IPS-20b (cell line): Measurements from ENCODE around the gene PRR7.

ENCODE experiments used
- H3K27ac ChIP-seq: one replicate; pipeline ENCODE4 v1.5.1; 2013; ENCODE audit warnings: low read length
- H3K27me3 ChIP-seq: 2 replicates; pipeline ENCODE4 v1.6.1; 2013; ENCODE audit warnings: mild to moderate bottlenecking, low read length, inconsistent platforms; ENCODE audit not compliant: insufficient read depth
- H3K36me3 ChIP-seq: 2 replicates; pipeline ENCODE4 v1.6.1; 2013; ENCODE audit warnings: low read depth, mild to moderate bottlenecking, inconsistent platforms, low read length, moderate library complexity; ENCODE audit not compliant: insufficient read depth
- H3K4me1 ChIP-seq: 2 replicates; pipeline ENCODE4 v1.6.1; 2013; ENCODE audit warnings: mild to moderate bottlenecking, control low read depth, inconsistent platforms, low read length, moderate library complexity; ENCODE audit not compliant: insufficient read depth
- H3K4me3 ChIP-seq: 2 replicates; pipeline ENCODE4 v1.5.1; 2013; ENCODE audit warnings: mild to moderate bottlenecking, low read length, inconsistent platforms
- H3K9ac ChIP-seq: 2 replicates; pipeline ENCODE4 v1.6.1; 2013; ENCODE audit warnings: low read depth, mild to moderate bottlenecking, inconsistent platforms, low read length, moderate library complexity
- H3K9me3 ChIP-seq: 2 replicates; pipeline ENCODE4 v1.6.1; 2013; ENCODE audit warnings: mild to moderate bottlenecking, low read depth, low read length, inconsistent platforms; ENCODE audit not compliant: insufficient read depth

Gene PRR7

DNA sequence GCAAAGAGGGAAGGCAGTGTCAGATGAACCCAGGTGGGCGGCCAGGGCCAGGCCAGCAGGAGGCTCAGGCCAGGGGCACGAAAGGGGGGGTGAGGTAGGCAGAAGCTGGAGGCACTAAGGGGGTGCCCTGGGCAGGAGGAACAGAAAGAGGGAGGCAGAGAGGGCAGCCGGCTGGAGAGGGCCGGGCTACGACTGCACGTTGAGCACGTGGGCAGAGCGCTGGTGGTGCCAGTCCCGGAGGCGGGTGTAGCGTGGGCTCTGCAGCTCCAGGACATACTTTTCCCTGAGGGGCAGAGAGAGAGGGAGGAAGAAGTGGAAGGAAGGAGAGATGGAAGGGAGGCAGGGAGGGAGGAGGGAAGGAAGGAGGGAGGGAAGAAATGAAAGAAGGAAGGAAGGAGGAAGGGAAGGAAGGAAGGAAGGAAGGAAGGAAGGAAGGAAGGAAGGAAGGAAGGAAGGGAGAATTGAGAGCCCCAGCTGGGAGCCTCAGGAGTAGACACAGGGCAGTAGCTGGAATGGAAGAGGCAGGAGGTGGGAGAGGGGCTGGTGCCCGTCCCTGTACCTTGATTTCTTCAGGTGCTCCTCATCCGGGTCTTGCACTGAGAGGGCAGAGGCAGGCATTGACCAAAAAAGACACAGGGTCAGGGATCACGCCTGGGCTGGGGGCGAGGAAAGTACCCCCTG lies 43.8 kb downstream of the PRR7 start:
- Histone ChIP-seq H3K27me3 (no peaks in the 10 kb centered on the region), H3K9me3 (no peaks in the 10 kb centered on the region), H3K4me1 (peaks cover 7% of the 10 kb centered on the region), H3K4me3 (no peak overlapping the region), H3K36me3 (peaks cover 89% of the 10 kb centered on the region), H3K27ac (no peak overlapping the region), H3K9ac (no peak overlapping the region)

DNA sequence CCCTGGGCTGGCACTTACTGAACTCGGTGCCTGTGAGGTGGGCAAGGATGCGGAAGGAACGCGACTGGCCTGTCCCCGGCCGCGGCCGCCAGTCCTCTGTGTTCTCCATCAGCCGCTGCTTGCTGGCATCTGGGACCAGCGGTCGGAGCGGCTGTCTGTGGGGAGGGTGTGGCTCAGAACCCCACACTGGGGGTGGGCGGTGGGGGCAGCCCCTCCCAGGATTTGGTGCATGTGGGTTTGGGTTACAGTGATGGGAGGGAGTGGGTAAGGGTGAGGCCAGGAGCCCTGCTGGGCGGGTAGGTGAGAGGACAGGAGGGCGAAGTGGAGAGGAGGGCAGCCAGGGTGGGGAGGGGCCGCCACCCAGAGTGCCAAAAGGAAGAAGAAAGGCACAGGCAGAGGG lies 44.4 kb downstream of the PRR7 start:
- Histone ChIP-seq H3K9me3 (no peaks in the 10 kb centered on the region), H3K36me3 (peaks cover 89% of the 10 kb centered on the region), H3K4me3 (no peak overlapping the region), H3K9ac (peak overlapping the region; percentile 7; the same call in 1 of the 2 replicates), H3K27ac (no peak overlapping the region), H3K4me1 (peaks cover 12% of the 10 kb centered on the region), H3K27me3 (no peaks in the 10 kb centered on the region)

GRCh38 chr5:177491429-177491945 lies 44.9 kb downstream of the PRR7 start:
- Histone ChIP-seq H3K36me3 (peaks cover 88% of the 10 kb centered on the region), H3K4me1 (peaks cover 15% of the 10 kb centered on the region), H3K27me3 (no peaks in the 10 kb centered on the region), H3K9me3 (no peaks in the 10 kb centered on the region), H3K9ac (peak overlapping the region; percentile 7; the same call in 1 of the 2 replicates), H3K4me3 (no peak overlapping the region), H3K27ac (no peak overlapping the region)

DNA sequence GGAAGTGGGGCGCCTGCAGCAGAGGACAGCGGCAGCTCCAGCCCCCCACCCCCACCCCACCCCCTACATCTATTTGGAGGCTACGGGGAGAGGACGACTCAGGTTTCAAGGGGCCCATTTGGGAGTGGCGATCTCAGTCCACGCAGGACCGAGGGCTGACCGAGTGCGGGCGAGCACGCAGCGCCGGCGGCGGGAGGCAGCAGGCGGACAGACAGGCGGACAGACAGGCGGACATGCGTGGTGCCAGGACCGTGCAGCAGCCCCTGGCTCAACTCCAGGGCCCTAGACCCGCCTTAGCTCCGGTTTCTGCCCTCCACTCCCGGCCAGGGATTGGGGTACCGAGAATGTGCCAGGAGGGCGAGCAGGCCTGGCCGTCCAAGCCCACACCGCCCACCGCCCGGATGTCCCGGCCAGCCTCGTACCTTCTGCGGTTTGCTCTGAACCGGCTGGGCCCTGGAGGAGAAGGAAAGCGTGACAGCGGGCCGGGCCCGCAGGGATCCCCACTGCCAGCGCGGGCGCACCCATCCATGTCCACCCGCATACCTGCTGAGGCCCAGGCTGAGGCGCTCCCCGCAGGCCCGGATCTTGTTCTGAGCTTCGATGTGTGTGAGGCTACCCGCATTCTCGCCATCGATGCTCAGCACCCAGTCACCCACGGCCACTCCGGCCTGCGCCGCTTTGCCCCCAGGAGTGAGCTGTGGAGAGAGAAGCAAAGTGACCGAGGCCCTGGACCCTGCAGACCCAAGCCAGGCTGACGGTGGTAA lies 45.6 kb downstream of the PRR7 start:
- Histone ChIP-seq H3K4me1 (peaks cover 15% of the 10 kb centered on the region), H3K4me3 (no peak overlapping the region), H3K27ac (no peak overlapping the region), H3K9ac (no peak overlapping the region), H3K27me3 (no peaks in the 10 kb centered on the region), H3K9me3 (no peaks in the 10 kb centered on the region), H3K36me3 (peaks cover 84% of the 10 kb centered on the region)

DNA sequence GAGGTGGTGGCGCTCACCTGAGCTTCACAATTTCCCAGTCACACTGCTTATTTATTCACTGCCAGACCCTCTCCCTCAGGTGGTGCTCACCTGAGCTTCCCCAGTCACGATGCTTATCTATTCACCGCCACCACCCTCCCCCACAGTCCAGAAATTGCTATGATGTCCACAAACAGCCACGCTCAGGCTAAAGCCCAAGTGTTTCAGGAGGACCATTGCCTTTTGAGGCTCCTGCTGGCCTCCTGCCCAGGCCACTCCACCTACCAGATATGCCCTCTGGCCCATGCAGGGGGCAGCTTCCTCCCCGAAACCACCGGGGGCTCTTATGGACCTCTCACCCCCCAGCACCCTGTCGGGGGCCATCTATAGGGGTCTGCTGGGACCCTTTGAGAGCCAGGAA lies 46.2 kb downstream of the PRR7 start:
- H3K9ac ChIP-seq = no peak overlapping the region
- peaks cover 77% of the 10 kb centered on the region for H3K36me3 ChIP-seq
- H3K27ac ChIP-seq = no peak overlapping the region
- H3K4me3 ChIP-seq = no peak overlapping the region
- no peaks in the 10 kb centered on the region; the same call in 1 of the 2 replicates for H3K27me3 ChIP-seq
- peaks cover 15% of the 10 kb centered on the region for H3K4me1 ChIP-seq
- no peaks in the 10 kb centered on the region for H3K9me3 ChIP-seq

GRCh38 chr5:177493795-177494345 lies 47.3 kb downstream of the PRR7 start:
- Histone ChIP-seq H3K27me3 (peaks cover 9% of the 10 kb centered on the region), H3K27ac (no peak overlapping the region), H3K9me3 (no peaks in the 10 kb centered on the region), H3K4me3 (no peak overlapping the region), H3K9ac (peak overlapping the region; percentile 99; the same call in 1 of the 2 replicates), H3K36me3 (peaks cover 66% of the 10 kb centered on the region), H3K4me1 (peaks cover 22% of the 10 kb centered on the region)

GRCh38 chr5:177494346-177495195 lies 48.0 kb downstream of the PRR7 start:
- peak overlapping the region; percentile 99 for H3K27ac ChIP-seq
- peak overlapping the region; percentile 99; the same call in 1 of the 2 replicates for H3K9ac ChIP-seq
- H3K27me3 ChIP-seq = peaks cover 16% of the 10 kb centered on the region
- peak overlapping the region; percentile 87; the same call in 1 of the 2 replicates for H3K4me3 ChIP-seq
- peaks cover 23% of the 10 kb centered on the region for H3K4me1 ChIP-seq
- H3K9me3 ChIP-seq = no peaks in the 10 kb centered on the region
- peaks cover 59% of the 10 kb centered on the region for H3K36me3 ChIP-seq

- H3K27me3 ChIP-seq = peaks cover 24% of the 10 kb centered on the region
- peaks cover 23% of the 10 kb centered on the region for H3K4me1 ChIP-seq
- peaks cover 51% of the 10 kb centered on the region for H3K36me3 ChIP-seq
- peak overlapping the region; percentile 99 for H3K27ac ChIP-seq
- peak overlapping the region; percentile 99 for H3K9ac ChIP-seq
- peak overlapping the region; percentile 87 for H3K4me3 ChIP-seq
- H3K9me3 ChIP-seq = no peaks in the 10 kb centered on the region
These were observed 48.8 kb downstream of the PRR7 start for GRCh38 chr5:177495243-177496060.

GRCh38 chr5:177496070-177496726 lies 49.6 kb downstream of the PRR7 start:
- Histone ChIP-seq H3K27ac (peak overlapping the region; percentile 99), H3K9ac (peak overlapping the region; percentile 99), H3K27me3 (peaks cover 25% of the 10 kb centered on the region), H3K36me3 (peaks cover 43% of the 10 kb centered on the region), H3K4me3 (peak overlapping the region; percentile 87), H3K9me3 (no peaks in the 10 kb centered on the region), H3K4me1 (peaks cover 28% of the 10 kb centered on the region)

DNA sequence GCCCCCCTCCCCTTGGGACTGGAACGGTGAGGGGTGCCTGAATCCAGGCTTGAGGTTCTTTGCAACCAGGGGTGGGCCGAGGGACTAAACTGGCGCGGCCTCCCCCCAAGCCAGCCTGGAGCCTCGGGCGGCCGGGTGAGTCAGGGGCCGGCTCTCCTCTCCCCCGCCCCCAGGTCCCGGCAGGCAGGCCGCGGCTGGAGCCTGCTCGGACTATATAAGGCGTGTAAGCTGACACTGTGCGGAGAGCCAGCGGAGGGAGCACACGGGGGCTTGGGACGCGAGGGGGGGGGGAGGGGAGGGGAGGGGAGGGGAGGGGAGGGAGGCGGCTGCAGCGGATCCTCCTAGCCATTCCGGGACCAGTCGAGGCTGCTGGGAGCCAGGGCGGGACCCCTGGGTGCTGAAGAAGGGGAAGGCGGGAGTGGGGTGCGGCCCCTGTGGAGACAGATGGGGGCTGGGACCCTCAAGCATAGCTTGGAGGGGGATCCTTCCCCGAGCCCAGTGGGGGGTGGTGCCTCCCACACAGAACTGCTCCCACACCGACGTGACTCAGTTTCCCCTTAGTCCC lies 50.2 kb downstream of the PRR7 start:
- Histone ChIP-seq H3K4me3 (peak overlapping the region; percentile 87), H3K36me3 (peaks cover 42% of the 10 kb centered on the region), H3K9me3 (no peaks in the 10 kb centered on the region), H3K27ac (peak overlapping the region; percentile 99), H3K27me3 (peaks cover 25% of the 10 kb centered on the region), H3K9ac (peak overlapping the region; percentile 99), H3K4me1 (peaks cover 28% of the 10 kb centered on the region)
